Stimulated activated CD8-positive, alpha-beta memory T cell treated with anti-CD3 and anti-CD28 coated beads, Interleukin-12 subunit alpha, Interleukin-12 subunit beta, amount 100 ng/mL, for 24 hours (primary cell): Measurements from ENCODE around the gene IGF1R.

Source experiments
- DNase-seq: peaks from one replicate; pipeline ENCODE4 v3.0.0-alpha.2; 2020; ENCODE audit errors: extremely low read depth

The IGF1R gene

DNA sequence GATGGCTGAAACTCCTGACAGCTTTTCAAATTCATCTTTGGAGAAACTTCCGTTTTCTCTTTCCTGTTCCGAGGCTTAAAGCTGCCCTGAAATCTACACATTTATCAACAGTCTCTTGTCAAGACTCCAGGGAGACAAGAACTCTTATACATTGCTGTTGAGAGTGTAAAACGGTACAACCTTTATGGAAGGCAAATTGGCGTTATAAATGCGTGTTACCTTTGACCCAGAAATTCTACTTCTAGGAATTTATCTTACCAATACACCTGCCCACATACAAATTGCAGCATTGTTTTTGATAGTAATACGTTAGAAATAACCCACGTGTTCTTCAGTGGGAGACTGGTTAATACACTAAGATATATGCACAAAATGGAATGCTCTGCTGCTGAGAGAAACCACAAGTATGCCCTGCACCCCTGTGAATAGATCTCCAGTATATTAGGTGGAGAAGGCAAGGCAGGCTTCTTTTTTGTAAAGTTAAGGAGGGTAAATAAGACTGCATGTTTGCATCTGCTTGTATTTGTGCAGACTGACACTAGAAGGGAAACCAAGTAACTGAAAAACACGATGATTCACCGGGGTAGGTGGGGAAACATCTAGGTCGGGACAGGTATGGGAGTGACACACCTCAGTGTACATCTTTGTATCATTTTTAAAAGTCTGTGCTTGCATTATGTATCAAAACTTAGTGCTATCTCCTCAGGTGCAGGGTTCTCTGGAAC, 97.5 kb downstream of the IGF1R start:
- no peak for DNase-seq

DNA sequence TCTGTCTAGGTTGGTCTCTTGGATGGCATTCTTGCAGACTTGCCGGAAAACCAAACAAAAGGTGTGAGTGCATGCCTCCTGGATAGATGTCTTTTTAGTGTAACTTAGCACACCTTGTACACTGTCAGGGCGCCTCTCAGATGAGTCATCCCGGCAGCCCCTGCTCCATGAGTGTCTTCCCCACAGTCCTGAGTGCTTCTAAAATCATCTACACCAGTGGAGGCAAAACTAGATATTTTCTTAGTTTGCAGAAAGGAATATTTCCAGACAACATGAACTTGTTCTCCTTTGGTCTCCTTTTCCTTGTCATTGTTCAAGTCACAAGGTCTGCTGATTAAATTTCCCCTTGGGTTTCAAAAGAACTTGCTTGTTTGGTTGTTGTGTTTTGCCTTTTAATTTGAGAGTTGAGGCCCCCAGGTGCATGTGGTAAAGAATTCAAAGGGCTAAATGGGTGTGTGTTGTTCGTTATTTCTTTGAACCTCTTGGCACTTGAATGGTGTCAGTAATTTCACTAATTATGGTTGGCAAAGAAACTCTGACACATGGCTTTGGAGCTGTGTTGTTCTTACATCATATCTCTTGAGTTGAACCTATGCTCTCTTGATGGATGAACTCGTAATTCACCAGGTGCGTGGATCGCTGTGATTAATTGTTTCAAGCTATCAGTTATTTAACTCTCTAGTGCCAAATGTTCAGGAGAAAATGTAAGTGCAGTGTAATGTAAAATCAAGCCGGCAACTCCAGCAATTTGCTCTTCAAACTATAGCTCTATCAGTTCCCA, 98.2 kb downstream of the IGF1R start:
- DNase-seq = no peak

DNA sequence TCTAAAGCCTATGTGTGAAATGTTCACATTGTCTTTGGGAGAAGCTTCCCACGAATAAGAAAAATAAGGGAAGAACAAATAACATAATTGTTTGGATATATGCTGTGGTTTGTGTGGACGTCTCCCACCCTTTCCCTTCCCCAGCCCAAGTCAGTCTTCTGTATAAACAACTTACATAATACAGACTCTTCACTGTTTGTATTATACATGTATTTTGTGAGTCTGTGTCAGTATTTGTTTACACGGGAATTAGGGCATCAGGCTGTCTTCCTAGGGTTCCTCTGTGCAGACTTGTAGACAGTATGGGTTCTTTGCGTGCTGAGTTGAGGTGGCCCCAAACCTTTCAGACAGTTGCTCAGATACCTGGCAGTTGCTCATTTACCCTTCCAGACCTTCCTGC, 103.4 kb downstream of the IGF1R start:
- no peak for DNase-seq

DNA sequence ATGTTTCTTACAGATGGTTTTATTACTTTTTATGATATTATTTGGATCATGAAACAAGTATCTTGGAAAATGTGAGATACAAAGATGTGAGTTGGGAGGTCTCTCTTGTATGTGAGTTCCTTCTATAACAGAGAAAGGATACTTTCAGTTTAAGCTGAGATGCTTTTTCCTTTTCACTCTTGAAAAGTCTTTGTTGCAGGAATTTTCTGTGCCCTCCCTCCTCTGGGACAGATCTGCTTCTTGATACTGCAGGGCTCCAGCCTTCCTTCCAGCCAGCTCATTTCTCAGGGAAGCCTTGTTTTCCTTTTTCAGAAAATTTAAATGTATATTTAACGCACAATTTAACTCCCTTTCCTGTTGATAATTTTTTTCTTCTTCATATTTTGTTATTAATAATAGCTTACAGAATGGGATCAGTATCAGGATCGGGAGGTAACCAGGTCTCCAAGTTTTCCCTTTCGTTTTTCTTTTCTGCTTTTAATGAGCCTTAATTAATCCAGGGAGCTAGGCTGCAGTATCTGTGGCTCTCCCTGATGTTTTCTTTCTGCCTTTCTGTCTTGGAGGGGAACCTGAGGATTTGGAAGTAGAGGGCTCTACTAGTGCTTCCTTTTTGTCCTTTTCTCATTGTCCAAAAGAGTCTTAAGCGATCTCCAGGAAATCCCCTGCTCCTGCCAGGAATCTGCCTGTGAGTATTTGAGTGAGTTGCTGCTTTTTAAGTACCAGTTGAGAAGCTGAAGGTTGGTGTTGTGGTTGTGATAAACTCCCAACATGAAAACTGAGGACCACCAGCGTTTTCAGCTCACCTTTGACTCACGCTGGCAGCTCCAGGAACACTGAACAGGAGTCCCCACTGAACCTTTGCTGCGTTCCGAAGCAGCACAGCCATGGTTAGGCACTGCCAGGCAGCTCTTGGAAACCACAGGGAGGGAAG, 105.7 kb downstream of the IGF1R start:
- no peak for DNase-seq

DNA sequence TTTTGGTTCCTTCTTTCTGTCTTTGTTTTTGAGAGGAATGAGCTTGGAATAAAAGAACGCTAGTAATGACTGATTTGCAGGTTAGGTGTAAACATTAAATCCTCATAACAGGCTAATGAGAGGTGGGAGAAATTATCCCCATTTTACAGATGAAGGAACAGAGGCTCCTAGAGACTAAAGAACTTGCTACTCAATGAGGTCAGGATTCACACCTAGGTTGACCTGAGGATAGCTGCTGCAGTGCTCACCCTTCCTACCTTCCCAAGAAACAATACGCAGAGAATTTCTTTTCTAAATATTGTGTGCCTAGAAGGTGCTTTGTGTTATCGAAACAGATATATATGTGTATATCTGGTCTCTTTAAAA, 106.3 kb downstream of the IGF1R start:
- no peak for DNase-seq

DNA sequence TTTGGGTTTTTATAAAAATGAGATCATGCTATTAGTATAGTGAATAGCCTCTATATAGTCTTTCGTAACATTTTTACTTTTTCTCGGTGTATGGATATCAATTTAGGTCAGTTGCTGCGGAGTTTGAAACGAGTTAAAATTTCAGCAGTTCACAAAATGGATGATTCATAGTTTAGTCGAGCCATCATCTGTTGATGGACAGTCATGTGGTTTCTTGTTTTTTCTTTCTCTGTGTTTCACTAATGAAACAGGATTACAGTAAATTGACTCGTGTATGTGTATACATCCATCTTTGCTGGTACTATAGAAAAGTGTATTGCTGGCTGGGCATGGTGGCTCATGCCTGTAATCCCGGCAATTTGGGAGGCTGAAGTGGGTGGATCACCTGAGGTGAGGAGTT, 106.8 kb downstream of the IGF1R start:
- DNase-seq = no peak

DNA sequence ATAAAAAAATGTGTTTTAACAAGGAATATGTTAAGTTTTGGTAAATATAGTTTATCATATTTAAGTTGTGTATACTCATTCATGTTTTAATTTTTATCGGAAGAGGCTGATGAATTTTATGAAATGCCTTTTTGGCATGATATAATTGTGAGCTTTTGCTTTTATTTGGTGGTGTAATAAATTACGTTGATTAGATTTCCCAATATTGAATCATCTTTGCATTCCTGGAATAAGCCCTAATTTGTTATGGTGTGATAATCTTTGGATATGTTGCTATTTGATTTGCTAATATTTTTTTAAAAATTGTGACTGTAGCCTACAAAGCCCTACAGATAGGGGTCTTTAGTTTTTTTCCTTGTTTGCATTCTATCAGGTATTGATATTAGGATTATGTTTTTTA, 107.4 kb downstream of the IGF1R start:
- no peak for DNase-seq

DNA sequence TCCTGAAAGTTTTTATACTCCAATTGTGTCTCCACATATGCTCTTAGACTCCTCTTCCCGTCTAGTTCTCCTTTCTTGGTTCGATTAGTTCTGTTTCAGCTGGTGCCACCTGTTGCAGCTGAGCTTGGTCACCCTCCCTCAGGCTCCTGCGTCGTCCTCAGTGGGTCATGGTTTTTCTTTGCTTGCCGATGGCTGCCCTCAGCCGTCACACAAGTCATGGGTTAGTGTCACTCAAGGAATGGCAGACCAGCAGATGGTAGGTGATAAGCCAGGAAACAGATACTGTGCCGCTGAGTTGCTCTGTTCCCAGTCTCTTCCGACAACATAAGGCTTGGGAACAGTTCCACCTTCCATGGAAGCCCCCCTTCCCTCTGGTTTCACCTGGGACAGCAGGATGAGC, 109.9 kb downstream of the IGF1R start:
- DNase-seq = no peak

DNA sequence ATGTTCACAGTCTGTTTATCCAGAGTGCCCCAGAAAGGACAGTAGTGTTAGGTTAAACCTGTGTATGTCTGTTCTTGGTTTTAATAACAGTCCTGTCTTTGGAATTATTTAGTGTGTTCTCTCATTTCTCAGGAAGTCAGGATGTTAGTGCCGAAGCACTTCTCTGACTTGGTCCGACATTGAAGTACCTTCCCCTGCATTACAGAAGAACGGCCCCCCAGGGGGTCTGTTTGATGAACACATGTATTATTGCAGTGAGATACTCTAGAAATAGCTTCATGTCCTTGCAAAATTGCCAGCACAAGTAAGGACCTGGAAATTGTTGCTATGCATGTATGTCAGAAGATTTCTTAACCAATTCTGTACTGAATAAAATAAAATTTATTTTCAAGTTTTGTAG, 110.9 kb downstream of the IGF1R start:
- DNase-seq = no peak

DNA sequence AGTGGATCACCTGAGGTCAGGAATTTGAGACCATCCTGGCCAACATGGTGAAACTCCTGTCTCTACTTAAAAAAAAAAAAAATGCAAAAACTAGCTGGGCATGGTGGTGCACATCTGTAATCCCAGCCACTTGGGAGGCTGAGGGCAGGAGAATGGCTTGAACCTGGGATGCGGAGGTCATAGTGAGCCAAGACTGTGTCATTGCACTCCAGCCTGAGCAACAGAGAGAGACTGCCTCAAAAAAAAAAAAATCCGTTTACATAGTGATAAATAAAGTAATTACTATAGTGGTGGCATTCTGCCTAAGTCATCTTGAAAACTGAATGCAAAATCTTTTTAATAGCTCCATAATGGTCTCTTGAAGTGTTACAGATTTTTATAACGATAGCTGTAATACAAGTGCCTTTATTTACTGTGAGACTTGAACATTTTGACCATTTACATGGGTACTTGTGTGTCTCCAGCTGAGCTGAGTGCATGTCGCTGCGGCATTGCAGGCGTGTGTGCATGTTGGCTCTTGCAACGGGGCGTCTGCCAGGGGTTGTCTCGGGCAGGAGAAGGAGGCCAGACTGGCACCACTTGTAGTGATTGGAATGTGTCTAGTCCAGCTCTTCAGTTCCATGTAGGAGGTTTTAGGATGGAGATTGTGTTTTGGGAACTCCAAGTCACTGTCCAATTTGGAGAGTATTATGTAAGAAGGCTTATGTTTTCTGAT, 111.9 kb downstream of the IGF1R start:
- DNase-seq = no peak

DNA sequence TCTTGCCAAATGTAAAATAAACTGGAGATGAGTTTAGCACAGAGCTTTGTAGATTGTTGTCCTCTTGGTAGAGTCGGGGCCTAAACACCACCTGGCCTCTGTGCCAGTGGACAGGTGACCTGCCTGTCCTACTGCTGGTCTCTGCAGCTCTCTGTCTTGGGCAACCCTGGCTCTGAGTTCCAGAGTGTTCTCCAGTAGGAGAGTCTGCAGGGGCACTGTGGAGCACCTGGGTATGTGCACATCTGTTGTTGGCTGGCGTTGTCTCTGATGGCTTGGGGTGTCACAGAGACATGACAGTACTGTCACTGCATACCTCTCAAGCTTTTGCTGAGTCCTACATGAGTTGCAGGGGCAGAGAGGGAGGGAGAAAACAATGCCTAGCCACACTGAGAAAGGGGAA, 112.6 kb downstream of the IGF1R start:
- no peak for DNase-seq

DNA sequence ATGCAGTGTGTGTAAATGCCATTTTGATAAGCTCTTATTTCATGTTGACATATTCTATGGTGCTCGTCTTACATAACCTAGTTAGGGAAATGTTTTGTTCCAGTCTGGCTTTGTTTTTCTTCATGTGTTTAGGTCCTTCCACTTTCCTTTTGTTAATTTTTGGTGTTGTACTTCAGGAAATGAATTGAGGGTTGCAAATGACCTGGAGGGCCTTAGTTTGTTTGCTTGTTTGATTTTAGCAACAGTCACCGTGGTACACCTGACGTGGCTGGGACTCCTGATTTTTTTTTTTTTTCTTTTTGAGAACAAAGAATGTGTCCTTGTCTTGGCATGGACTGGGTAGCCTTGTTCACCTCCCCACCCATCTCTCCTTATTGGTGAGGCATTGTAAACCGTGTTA, 114.8 kb downstream of the IGF1R start:
- DNase-seq = no peak

DNA sequence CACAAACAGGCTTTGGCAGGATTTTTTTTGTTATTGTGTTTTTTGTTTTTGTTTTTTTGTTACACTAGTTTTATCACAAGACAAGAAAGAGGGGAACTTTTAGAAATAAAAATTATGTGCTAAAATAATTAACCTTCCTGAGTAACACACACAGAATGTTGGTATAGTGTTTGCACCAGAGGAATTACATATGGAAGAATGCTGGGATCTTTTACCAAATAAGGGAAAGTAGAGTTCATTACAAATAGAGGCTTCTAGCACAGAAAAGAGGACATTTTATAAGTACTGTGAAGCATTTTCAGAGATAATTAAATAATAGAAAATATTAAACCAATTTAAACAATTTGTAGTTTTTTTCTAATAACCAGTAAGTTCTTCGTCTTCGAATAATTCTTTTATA, 116.0 kb downstream of the IGF1R start:
- no peak for DNase-seq

DNA sequence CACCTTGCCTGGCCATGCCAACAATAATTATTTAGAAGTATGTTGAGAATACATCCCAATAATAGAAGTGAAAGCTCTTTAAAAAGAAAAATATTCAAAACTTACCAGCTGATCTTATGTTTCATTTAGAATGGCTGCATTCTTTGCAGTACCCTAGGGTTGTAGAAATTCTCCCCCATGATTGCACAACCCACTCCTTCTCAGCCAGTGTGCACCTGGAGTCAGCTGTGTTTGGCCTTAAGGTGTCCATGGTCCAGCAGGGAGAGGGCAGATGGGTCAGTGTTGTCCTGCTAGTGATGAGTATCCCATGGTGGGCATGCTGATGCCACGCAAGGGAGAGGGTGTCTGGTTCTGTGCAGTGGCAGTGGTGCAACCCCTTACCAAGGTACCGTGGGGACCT, 117.3 kb downstream of the IGF1R start:
- DNase-seq = no peak

DNA sequence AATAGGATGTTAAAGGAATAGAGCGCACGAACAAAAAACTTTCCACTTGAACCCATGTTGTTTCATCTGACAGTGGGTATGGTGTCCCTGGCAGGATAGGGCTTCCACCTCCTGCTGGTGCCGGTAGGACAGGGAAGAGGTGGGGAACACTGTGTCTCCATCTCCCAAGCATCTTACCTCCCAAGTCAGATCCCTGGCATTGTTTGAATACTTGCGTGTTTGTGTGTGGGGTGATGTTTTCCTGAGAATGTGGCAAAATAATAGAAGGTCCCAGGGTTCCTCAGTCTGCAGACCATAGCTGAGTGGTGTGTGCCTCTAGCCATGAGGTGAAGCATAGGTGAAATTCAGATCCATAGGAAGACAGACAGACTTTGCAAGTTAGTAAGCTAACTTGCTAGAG, 119.4 kb downstream of the IGF1R start:
- DNase-seq = no peak

DNA sequence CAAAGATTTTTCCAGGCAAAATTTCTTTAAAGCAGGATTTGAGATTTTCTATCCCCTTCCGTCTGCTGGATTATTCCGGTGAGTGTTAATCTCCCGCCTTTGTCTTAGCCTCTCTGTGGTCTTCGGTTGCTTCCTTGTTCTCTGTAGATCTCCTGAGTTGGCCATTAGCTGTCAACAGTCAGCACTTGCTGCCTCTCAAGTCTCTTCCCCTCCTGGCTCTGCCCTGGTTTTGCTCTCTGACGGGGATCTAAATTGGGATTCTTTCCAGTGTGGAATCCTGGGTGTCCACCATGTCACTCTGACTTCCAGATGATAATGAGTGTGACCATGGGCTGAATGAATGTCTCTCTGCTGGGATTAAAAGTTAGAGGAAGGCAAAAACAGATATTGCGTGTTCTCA, 121.5 kb downstream of the IGF1R start:
- no peak for DNase-seq

DNA sequence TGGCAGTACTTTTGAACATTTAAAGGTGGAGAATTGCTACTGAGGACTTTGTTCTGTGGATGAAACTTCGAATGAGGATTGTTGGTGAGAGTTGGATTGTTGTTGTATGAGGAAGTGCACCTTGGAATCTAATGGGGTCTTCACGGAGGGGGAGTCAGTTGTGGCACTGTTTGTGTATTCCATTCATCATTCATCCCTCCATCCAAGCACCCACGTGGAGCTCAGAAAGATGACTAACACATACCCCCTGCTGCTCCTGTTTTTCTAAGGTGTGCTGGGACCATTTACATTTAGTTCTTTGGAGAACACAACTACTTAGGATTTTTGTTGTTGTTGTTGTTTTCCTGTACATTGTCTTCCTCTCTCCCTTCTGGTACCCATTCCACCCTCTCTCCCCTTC, 122.6 kb downstream of the IGF1R start:
- DNase-seq = no peak

DNA sequence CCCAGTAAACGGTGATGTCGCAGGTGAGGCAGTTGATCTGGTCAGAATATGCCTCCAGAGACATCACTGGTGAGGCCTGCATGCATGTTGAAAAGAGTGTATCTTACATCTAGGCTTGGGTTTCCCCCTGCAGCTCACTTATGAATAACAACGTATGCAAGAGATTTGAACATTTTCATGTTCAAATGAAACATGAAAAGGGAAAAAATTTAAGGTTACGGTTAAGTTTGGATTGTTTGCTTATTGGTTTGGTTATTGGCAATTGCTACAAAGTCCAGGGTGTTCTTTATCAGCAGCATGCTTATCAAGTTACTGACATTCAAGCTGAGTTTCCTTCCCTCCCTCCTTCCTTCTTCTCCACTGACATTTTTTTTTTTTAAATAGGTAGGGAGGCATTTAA, 123.2 kb downstream of the IGF1R start:
- DNase-seq = no peak

DNA sequence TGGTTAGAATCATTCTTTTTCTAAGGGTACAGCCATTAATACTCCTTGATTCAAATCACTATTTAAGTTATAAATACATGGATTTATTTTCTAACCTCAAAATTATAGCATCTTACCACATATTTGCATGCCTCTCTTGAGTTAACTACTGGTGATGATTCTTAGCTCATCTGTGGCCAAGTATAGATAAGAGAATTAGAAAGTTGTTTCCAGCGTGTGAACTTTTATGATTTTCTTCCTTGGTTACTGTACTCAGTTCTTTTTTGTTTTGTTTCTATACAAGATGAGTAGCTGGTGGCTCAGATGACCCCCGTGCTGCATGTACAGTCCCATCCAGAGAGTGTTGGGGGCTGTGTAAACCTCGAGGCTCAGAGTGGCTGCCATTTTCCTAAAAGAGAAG, 124.6 kb downstream of the IGF1R start:
- no peak for DNase-seq

DNA sequence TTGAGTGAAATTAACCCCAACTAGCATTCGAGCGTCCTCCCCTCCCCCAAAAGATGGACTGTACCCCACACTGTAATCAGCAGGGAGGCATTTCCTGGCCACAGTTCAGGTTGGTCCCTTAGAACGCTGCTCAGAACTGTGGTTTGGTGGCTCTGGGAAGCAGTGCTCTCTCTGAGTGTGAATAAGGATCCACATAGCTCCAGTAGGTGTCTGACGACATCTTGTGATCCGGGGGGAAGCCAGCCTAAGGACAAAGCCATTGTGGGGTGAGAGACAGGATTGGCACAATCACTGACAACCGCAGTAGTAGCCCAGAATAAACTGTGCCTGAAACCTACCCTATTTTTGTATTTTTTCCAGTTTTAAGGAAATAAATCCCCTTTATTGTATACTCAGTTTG, 125.3 kb downstream of the IGF1R start:
- DNase-seq = no peak

DNA sequence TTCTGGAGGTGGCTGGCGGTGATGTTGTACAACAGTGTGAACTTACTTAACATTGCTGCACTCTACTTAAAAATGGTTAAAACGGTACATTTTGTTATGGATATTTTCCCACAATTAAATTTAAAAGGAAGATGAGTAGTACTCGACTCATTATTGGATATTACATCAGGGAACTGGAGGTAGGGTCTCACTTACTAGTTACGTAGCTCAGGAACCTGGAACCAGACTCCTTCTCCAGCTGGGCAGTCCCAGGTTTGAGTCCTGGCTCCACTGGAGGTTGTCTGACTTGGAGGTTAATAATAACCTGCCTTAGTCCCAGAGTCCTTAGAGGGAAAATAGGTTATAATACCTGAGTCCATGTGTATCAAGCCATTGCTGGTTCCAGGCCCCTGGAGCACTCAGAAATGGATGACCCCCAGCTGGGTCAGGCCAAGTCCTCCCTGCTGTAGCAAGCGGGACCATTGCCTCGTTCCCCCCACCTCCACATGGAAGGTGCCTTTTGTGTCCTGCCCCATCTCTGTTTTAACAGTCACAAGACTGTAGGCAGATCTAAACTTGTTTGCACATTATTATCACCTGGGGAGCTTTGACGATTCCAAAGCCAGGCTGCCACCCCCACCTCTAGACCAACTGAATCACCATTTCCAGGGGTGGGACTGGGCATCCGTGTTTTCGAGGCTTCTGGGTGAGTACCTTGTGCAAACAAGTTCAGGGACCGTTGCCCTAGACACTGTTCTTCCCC, 126.6 kb downstream of the IGF1R start:
- DNase-seq = no peak
